ENCODE measurements around the gene ASAP2. TPM values are rescaled to one million over a fixed set of nuclear protein-coding genes. Genes with fewer than 3 reads are reported as not detected.

The ASAP2 gene
- polyA plus RNA-seq, 1 experiment = 30.0 TPM

DNA sequence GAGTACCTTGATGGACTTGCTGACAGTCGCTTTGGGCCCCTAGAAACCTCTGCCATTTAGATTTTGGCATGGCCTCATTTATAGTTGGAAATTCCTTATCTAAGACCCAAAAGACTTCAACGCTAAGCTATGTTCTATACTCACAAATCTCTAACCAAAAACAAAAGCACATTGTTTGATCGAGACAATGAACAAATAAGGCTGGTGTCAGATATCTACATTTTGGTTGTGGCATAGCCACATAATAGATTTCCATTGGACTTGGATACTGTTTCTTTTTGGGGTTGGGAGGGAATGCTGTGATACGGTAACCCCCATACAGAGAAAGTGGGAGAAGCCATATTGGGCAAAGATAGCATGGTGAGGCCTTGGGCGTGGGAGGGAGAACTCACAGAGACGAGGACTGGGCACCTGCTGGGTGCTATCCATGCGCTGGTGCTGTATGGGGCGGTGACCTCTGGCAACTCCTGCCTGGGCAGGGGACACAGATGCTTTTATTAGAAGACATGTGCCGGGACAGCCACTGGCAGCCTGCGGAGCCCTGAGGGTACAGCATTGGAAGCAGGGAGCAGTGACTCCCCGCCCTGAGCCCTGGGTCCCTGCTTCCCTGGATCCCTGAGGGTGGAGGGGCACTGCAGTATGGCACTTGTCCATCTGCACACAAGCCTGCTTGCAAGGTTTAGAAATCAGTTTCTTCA is 97.1 kb downstream of the ASAP2 start:
- Histone ChIP-seq H3K9me3 (ENCODE audit: control insufficient read depth, insufficient read depth, low read length) (no peaks in the 10 kb centered on the region; the same call in 1 of the 2 replicates), H3K27ac (ENCODE audit: low read depth, low read length) (no peak overlapping the region), H3K27me3 (ENCODE audit: control insufficient read depth, insufficient read depth, low read length) (no peaks in the 10 kb centered on the region), H3K4me3 (ENCODE audit: low read depth, low read length) (no peak overlapping the region)
- DNase-seq (ENCODE audit: low read depth, low spot score) = no peak
- POLR2A ChIA-PET = no interaction called here
- TF ChIP-seq, protein P1, sequence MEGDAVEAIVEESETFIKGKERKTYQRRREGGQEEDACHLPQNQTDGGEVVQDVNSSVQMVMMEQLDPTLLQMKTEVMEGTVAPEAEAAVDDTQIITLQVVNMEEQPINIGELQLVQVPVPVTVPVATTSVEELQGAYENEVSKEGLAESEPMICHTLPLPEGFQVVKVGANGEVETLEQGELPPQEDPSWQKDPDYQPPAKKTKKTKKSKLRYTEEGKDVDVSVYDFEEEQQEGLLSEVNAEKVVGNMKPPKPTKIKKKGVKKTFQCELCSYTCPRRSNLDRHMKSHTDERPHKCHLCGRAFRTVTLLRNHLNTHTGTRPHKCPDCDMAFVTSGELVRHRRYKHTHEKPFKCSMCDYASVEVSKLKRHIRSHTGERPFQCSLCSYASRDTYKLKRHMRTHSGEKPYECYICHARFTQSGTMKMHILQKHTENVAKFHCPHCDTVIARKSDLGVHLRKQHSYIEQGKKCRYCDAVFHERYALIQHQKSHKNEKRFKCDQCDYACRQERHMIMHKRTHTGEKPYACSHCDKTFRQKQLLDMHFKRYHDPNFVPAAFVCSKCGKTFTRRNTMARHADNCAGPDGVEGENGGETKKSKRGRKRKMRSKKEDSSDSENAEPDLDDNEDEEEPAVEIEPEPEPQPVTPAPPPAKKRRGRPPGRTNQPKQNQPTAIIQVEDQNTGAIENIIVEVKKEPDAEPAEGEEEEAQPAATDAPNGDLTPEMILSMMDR (IDR thresholded peaks at IDR 0.05; ENCODE audit: low read depth, low read length) = no peak
- CTCF ChIA-PET = no interaction called here

GRCh38 chr2:9306911-9307310 is 100.3 kb downstream of the ASAP2 start:
- H3K4me3 ChIP-seq (ENCODE audit: low read depth, low read length) = no peak overlapping the region
- no peaks in the 10 kb centered on the region for H3K27me3 ChIP-seq (ENCODE audit: control insufficient read depth, insufficient read depth, low read length)
- TF ChIP-seq, protein P1 (IDR thresholded peaks at IDR 0.05; ENCODE audit: low read depth, low read length) = no peak
- H3K9me3 ChIP-seq (ENCODE audit: control insufficient read depth, insufficient read depth, low read length) = no peaks in the 10 kb centered on the region
- H3K27ac ChIP-seq (ENCODE audit: low read depth, low read length) = no peak overlapping the region
- no peak for DNase-seq (ENCODE audit: low read depth, low spot score)
- ChIA-PET CTCF (no interaction called here), POLR2A (interaction anchor here (0.7 kb wide), 1 partner anchor 54 kb away, joined by 3 read pairs; no protein-coding TSS in a partner anchor)

DNA sequence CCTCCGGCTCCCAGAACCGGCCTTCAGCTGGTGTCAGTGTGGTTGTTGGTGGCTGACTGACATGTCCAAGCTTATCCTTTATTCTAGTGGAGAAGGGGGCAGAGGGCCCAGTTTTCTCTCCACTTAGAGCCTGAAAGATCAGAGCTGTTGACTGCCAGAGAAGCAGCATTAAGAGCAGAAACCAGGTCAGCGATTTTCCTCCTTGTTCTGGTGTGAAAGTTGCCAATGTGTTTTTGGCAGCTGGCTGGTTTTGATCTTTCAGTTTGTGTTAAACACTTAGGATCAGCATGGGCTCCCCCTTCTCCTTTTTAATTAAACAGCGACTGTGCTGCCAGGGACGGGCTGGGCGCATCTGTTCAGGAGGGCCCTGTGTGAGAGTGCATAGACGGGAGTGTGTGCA is 100.9 kb downstream of the ASAP2 start:
- Histone ChIP-seq H3K27me3 (ENCODE audit: control insufficient read depth, insufficient read depth, low read length) (no peaks in the 10 kb centered on the region), H3K4me3 (ENCODE audit: low read depth, low read length) (no peak overlapping the region), H3K9me3 (ENCODE audit: control insufficient read depth, insufficient read depth, low read length) (no peaks in the 10 kb centered on the region), H3K27ac (ENCODE audit: low read depth, low read length) (peak overlapping the region; percentile 21)
- no peak for DNase-seq (ENCODE audit: low read depth, low spot score)
- ChIA-PET CTCF (no interaction called here), POLR2A (no interaction called here)
- TF ChIP-seq, protein P1 (IDR thresholded peaks at IDR 0.05; ENCODE audit: low read depth, low read length) = no peak

DNA sequence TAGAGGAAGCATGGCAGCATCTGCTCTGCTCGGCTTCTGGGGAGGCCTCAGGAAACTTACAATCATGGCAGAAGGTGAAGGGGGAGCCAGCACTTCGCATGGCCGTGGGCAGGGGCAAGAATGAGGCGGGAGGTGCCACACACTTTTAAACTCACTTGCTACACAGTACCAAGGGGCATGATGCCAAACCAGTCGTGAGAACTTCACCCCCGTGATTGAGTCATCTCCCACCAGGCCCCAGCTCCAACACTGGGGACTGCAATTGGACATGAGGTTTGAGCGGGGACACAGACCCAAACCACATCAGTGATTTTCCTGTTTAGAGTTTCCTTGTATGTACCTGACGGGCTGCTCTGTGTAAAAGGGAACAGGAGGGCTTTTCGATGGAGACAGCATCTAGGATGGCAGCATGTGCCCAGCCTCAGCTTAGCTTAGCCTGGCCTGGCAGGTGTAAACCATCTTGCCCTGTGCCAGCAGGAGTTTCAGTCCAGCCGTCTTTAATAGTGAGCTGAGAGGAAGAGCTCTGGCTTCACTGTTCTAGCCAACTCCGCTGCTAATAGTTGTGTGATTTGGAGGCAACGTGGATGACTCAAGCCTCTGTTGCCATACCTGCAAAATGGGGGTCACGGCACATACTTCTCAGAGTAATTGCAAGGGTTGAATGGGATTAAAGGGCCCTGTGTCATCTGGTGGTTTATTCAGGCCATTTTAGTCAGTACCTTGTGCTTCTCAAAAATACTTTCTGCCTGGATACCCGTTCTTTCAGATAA is 101.8 kb downstream of the ASAP2 start:
- ChIA-PET CTCF (no interaction called here), POLR2A (no interaction called here)
- TF ChIP-seq, protein P1 (IDR thresholded peaks at IDR 0.05; ENCODE audit: low read depth, low read length) = no peak
- no peak for DNase-seq (ENCODE audit: low read depth, low spot score)
- no peaks in the 10 kb centered on the region for H3K27me3 ChIP-seq (ENCODE audit: control insufficient read depth, insufficient read depth, low read length)
- H3K4me3 ChIP-seq (ENCODE audit: low read depth, low read length) = no peak overlapping the region
- no peaks in the 10 kb centered on the region for H3K9me3 ChIP-seq (ENCODE audit: control insufficient read depth, insufficient read depth, low read length)
- H3K27ac ChIP-seq (ENCODE audit: low read depth, low read length) = no peak overlapping the region

DNA sequence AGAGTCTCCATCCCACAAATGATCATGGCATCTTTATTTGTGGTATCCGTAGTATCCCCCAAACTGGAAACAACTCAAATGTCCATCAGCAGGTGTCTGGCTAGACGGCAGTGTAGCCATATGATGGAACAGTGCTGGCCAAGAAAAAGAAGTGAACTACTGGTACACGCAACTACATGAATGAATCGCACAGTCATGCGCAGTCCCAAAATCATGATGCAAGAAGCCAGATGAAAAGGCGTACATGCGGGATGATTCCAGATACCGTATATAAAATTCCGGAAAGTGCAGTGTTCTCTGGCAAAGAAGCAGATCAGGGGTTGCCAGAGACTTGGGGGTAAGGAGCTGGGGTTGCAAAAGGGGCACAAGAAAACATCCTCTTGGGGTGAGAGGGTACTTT is 102.5 kb downstream of the ASAP2 start:
- Histone ChIP-seq H3K27me3 (ENCODE audit: control insufficient read depth, insufficient read depth, low read length) (no peaks in the 10 kb centered on the region), H3K4me3 (ENCODE audit: low read depth, low read length) (no peak overlapping the region), H3K9me3 (ENCODE audit: control insufficient read depth, insufficient read depth, low read length) (no peaks in the 10 kb centered on the region), H3K27ac (ENCODE audit: low read depth, low read length) (no peak overlapping the region)
- DNase-seq (ENCODE audit: low read depth, low spot score) = no peak
- ChIA-PET POLR2A (no interaction called here), CTCF (interaction anchor here (0.9 to 1.6 kb wide), 4 partner anchors 20 to 169 kb away, joined by 3 to 4 read pairs (median 4); no protein-coding TSS in a partner anchor)
- TF ChIP-seq, protein P1 (IDR thresholded peaks at IDR 0.05; ENCODE audit: low read depth, low read length) = no peak
